Activated CD4-positive, alpha-beta T cell treated with anti-CD3 and anti-CD28 coated beads for 4 hours (primary cell): ENCODE measurements around the gene ANKH.
"Not testable (repeated sequence)": the region's sequence is repeated elsewhere in the genome, so short reads cannot be mapped to it uniquely, and the experiment has no call there.

Experiments
- DNase-seq, 2 donors: peaks; one replicate each; pipeline ENCODE4 v3.0.0-alpha.2; 2020

The ANKH gene

DNA sequence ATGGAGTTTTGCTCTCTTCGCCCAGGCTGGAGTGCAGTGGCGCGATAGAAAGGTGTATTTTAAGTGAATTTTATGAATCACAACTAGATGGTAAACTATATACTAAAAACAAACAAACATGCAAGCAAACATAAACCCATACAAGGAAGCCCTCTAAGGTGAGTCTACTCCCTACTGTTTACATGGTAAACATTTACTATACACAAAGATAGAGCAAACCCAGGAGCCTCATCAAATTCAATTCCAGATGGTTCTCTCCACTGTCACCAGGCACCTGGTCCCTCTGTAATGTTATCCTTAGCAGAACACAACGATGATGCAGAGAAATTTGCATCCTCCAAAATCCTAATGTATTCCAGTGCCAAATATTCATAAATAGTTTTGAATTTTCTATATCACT, 17.9 kb downstream of the ANKH start:
- DNase-seq, result no peak

- no peak for DNase-seq
These were observed 18.8 kb downstream of the ANKH start for GRCh38 chr5:14852779-14853178.

DNA sequence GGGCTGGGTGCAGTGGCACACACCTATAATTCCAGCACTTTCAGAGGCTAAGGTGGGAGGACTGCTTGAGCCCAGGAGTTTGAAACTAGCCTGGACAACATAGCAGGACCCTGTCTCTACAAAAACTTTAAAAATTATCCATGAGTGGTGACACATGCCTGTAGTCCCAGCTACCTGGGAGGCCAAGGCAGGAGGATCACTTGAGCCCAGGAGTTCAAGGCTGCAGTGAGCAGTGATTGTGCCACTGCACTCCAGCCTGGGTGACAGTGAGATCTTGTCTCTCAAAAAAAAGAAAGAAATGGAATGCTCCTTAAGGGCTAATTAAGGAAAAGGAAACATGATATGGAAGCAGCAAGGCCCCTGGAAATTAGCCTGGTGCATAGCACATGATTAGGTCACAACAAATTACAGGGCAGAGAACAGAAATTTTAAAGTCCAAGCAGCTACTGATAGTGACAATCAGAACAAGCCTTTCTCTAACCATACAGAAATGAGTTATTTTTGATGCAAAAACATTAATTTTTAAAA, 19.5 kb downstream of the ANKH start:
- DNase-seq, result no peak

DNA sequence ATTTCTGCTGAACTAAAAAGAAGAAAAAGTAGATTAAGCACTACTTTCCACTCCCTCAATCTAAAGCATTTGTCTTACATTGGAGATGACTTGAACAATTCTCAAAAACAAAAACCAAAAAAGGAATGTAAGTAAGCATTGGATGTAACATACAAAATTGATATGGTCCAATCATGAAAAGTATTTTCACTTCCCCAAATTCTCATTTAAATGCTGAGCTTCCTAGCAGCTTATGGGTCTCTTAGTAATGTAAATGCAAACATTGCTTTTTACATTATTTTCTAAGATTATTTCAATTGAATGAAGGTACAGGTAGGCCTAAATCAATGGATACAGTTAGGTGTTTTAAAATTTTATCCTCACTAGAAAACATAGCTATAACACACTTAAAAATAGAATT, 20.0 kb downstream of the ANKH start:
- DNase-seq, result no peak

GRCh38 chr5:14851050-14851419, 20.5 kb downstream of the ANKH start:
- DNase-seq, result no peak

- DNase-seq, result no peak
These were observed 21.0 kb downstream of the ANKH start for GRCh38 chr5:14850419-14851049.

- no peak for DNase-seq
These were observed 21.9 kb downstream of the ANKH start for GRCh38 chr5:14849516-14850294.

DNA sequence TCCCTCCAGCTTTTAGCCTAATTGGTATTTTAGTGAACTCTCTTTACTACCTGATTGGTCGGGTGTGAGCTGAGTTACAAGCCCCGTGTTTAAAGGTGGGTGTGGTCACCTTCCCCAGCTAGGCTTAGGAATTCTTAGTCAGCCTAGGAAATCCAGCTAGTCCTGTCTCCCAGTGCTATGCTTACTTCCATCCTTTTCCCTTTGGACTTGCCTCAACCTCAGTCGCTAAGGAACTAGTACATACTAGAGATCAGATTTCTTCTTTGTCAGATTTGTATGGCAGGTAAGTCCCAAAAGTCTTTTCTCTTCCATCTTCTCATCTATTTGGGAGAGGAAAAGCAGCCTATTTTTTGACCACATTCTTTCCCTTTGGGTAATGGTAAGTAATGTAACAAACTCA, 22.6 kb downstream of the ANKH start:
- DNase-seq, result not testable (repeated sequence)

DNA sequence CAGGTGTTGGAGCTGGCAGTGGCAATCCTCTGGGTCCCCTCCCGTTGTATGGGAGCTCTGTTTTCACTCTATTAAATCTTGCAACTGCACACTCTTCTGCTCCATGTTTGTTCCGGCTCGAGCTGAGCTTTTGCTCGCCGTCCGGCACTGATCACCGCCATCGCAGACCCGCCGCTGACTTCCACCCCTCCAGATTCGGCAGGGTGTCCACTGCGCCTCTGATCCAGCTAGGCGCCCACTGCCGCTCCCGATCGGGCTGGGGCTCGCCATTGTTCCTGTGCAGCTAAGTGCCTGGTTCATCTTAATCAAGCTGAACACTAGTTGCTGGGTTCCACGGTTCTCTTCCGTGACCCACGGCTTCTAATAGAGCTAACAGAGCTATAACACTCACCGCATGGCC, 23.2 kb downstream of the ANKH start:
- DNase-seq, result no peak

- DNase-seq, result no peak
These were observed 24.1 kb downstream of the ANKH start for GRCh38 chr5:14847471-14847870.

DNA sequence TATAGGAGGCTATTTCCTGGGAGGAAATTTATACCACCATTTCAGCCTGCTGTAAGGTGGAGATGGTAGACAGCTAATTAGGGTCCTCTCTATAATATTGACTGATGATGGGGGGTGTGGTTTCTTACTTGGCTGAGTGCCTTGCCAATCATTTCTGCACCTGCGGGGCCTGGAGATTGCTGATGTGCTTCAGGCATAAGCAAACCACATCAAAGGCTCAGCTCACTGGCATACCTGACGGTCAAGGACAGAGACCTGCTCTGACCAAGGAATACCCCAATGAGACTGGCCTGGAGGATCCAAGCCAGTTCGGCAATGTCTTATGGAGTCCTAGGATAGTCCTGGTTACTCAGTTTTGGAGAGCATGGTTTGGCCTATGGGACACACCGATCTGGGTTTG, 29.5 kb downstream of the ANKH start:
- no peak for DNase-seq

GRCh38 chr5:14840624-14841023, 31.0 kb downstream of the ANKH start:
- no peak for DNase-seq

GRCh38 chr5:14838396-14839319, 32.9 kb downstream of the ANKH start:
- DNase-seq, result no peak

GRCh38 chr5:14837423-14838122, 34.0 kb downstream of the ANKH start:
- DNase-seq, result not testable (repeated sequence)

- no peak for DNase-seq
These were observed 36.7 kb downstream of the ANKH start for GRCh38 chr5:14834584-14835550.

DNA sequence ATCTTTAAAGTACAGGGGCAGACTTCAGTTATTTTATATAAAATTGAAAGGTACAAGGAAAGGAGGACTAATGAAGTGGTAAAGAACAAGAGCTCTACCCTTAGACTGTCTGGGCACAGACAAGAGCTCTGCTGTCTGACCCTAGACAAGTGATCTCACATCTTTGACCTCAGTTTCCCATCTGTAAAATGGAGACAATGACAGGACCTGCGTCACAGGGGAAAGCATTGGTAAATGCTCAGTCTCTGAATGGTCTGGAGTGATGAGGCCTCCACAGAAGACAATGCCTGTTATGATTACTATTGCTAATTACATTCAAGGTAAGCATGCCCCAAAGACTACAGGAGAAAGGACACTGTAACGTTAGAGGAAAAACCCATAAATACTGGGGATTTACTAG, 37.5 kb downstream of the ANKH start:
- DNase-seq, result no peak

DNA sequence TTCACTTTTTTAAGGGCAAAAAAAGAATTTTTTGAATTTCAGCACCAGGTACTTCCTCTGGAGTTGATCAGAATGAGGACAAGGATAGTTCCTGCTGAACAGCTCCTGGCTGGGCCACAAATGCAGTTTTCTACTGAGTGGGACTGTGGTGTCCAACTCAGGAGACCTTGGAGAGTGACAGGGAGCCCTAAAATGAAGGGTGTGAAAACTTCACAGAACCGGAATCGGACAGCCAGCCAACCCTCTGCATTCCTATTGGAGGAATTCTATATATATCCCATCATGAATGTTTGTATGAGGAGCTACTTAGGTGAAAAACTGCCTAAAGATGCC, 40.6 kb downstream of the ANKH start:
- no peak for DNase-seq

GRCh38 chr5:14830210-14831005, 41.2 kb downstream of the ANKH start:
- no peak for DNase-seq

GRCh38 chr5:14829396-14829795, 42.2 kb downstream of the ANKH start:
- DNase-seq, result no peak

DNA sequence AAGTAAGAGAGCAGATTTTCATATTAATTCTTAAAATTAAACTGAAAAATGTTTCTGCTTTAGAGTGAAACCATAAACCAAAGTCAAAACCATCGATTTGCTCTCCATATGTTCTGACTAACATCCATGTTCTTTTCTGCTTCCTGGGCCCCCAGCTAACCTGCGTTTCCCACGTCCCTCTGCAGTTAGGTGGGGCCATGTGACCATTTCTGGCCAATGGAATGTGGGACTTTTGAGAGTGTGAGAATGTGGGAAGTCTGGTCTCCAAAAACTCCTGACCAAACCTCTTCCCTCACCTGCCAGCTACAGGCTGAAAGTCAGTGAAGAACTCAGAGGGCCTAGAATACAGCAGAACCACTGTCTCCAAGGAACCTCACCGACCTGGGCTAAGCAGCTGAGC, 44.9 kb downstream of the ANKH start:
- DNase-seq, result no peak

DNA sequence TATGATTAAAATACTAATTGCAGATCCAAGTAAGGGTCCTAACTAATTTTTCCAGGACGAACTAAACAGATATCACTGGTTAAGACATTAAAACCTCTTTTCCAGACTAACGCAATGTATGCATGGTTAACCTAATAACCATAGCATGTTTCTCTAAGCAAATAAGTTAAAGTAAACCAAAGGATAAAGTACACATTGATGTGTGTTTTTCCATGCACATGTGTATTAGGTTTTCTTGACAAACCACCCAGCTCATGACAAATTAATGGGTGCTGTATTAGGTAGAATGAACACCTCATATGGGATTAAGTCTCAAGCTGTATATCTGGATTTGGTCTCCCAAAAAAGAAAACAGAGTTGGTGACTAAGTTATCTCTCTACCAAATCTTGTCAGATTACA, 45.6 kb downstream of the ANKH start:
- no peak for DNase-seq
